Stomach (tissue), 9 donors: Measurements from ENCODE around the gene DMXL1. TPM values are rescaled to one million over a fixed set of nuclear protein-coding genes. Genes with fewer than 3 reads are reported as not detected.

Experiments
- DNase-seq, 2 donors: peaks; one replicate each; pipeline versions ENCODE4 v3.0.0 to v3.0.0-alpha.2; 2013 to 2019
- H3K27ac ChIP-seq, 5 donors: fragments of 200-600 bp in 4 of 5; sonication (generic) in 4 of 5; one replicate each; pipeline ENCODE4 v1.5.1; 2013 to 2019; ENCODE audit warnings: mild to moderate bottlenecking in 1 of 5, moderate library complexity in 1 of 5
- H3K27me3 ChIP-seq, 3 donors: fragments of 200-600 bp; sonication (generic); one replicate each; pipeline ENCODE4 v1.5.1; 2017 to 2019; ENCODE audit warnings: mixed run types in 1 of 3
- H3K36me3 ChIP-seq, 4 donors: fragments of 200-600 bp; sonication (generic); 1 replicate in 3 of 4; 2 replicates in 1 of 4; pipeline ENCODE4 v1.5.1; 2016 to 2019
- H3K4me1 ChIP-seq, 4 donors: fragments of 200-600 bp; sonication (generic); one replicate each; pipeline ENCODE4 v1.5.1; 2016 to 2019
- H3K4me3 ChIP-seq, 4 donors: fragments of 200-600 bp; sonication (generic) in 3 of 4; one replicate each; pipeline ENCODE4 v1.5.1; 2016 to 2019; ENCODE audit warnings: mild to moderate bottlenecking in 1 of 4
- H3K9me3 ChIP-seq, 4 donors: fragments of 200-600 bp; sonication (generic); one replicate each; pipeline ENCODE4 v1.5.1; 2016 to 2019
- CTCF ChIP-seq, 7 experiments: fragments of 450-650 bp in 4 of 7; fragments of 200-600 bp in 3 of 7; sonication (generic) in 3 of 7; IDR thresholded peaks; one replicate each; pipeline ENCODE4 v1.5.1; 2016 to 2019; ENCODE audit warnings: antibody characterized with exemption in 7 of 7, control low read depth in 2 of 7, mild to moderate bottlenecking in 1 of 7
- EP300 ChIP-seq: sonication (generic); formaldehyde crosslinking; IDR thresholded peaks from one replicate; pipeline ENCODE4 v1.6.1; 2017; ENCODE audit warnings: antibody characterized with exemption
- POLR2A ChIP-seq, 4 donors: fragments of 450-650 bp; IDR thresholded peaks; one replicate each; pipeline ENCODE4 v1.6.1; 2016; ENCODE audit warnings: antibody characterized with exemption in 4 of 4, control low read depth in 2 of 4, mild to moderate bottlenecking in 1 of 4, moderate library complexity in 1 of 4
- POLR2AphosphoS5 ChIP-seq, 3 donors: sonication (generic); formaldehyde crosslinking; IDR thresholded peaks; one replicate each; pipeline ENCODE4 v1.6.1; 2016; ENCODE audit warnings: antibody characterized with exemption in 3 of 3
- WGBS, 5 donors: extraction: QIAGEN DNeasy Blood & Tissue Kit in 3 of 5; methylation state at CpG; one replicate each; pipeline versions ENCODE4 v1.1.5 to v1.1.7; 2013 to 2018; 5-methylcytosine and 5-hydroxymethylcytosine counted together
- intact Hi-C: fragments of 100-400 bp; cut with DNase I; formaldehyde crosslinking; loops from one replicate; pipeline ENCODE4 v1.15.1; 2023; ENCODE audit warnings: low total_unique reads
- polyA plus RNA-seq, 3 donors: library from polyadenylated mRNA; stranded (reverse); fragments of 200-250 nt; gene quantifications; one replicate each; pipeline ENCODE4 v1.2.3, GENCODE V29; 2013
- total RNA-seq, 5 donors: library from RNA; depleted of rRNA; stranded (reverse); fragments of >200 nt; gene quantifications; one replicate each; pipeline versions ENCODE4 v1.1.0 to v1.2.3, GENCODE V29; 2014 to 2016
- donor health status: healthy with polysubstance abuse.
- donor health status: Bipolar disorder and iron deficiency.
- donor health status: healthy.

DMXL1 gene
- total and polyA plus RNA-seq, 8 donors: 6.0 to 164 (median 86.0) TPM

GRCh38 chr5:119276978-119277377 is 206.1 kb downstream of the DMXL1 start:
- no peak for DNase-seq
- Histone ChIP-seq H3K9me3 (no peaks in the 10 kb centered on the region), H3K4me3 (no peak overlapping the region), H3K36me3 (no peaks in the 10 kb centered on the region), H3K27me3 (no peaks in the 10 kb centered on the region), H3K4me1 (peaks cover 38 to 62% (median 44%) of the 10 kb centered on the region in 4 donors), H3K27ac (no peak overlapping the region)
- 87 to 93% (median 91%) methylated on average over 5 of the region's 5 CpGs for WGBS, 5 donors
- TF ChIP-seq POLR2A (IDR thresholded peaks at IDR 0.05): no peak
- no peak for TF ChIP-seq POLR2AphosphoS5 (IDR thresholded peaks at IDR 0.05)
- no peak for TF ChIP-seq EP300
- TF ChIP-seq CTCF (IDR thresholded peaks at IDR 0.05): no peak
- intact Hi-C loops: no loop called here

- 24 to 52% (median 36%) methylated on average over 1 of the region's 1 CpG for WGBS, 5 donors
- intact Hi-C loops: no loop called here
- H3K27me3 ChIP-seq: no peaks in the 10 kb centered on the region
- no peaks in the 10 kb centered on the region for H3K9me3 ChIP-seq
- no peak overlapping the region for H3K27ac ChIP-seq
- TF ChIP-seq POLR2A (IDR thresholded peaks at IDR 0.05) (no peak), EP300 (no peak), CTCF (IDR thresholded peaks at IDR 0.05) (no peak), POLR2AphosphoS5 (IDR thresholded peaks at IDR 0.05) (no peak)
- H3K4me1 ChIP-seq: peaks cover 18 to 55% (median 34%) of the 10 kb centered on the region in 4 donors
- no peak overlapping the region for H3K4me3 ChIP-seq
- no peaks in the 10 kb centered on the region for H3K36me3 ChIP-seq
- no peak for DNase-seq
Observed at GRCh38 chr5:119279093-119279492, 208.2 kb downstream of the DMXL1 start.

- peaks cover 15 to 55% (median 36%) of the 10 kb centered on the region in 4 donors for H3K4me1 ChIP-seq
- 63 to 81% (median 73%) methylated on average over 3 of the region's 3 CpGs for WGBS, 5 donors
- H3K4me3 ChIP-seq: no peak overlapping the region
- DNase-seq: no peak
- TF ChIP-seq POLR2A (IDR thresholded peaks at IDR 0.05) (no peak), EP300 (no peak), CTCF (IDR thresholded peaks at IDR 0.05) (no peak), POLR2AphosphoS5 (IDR thresholded peaks at IDR 0.05) (no peak)
- H3K27me3 ChIP-seq: no peaks in the 10 kb centered on the region
- H3K27ac ChIP-seq: no peak overlapping the region
- no peaks in the 10 kb centered on the region for H3K36me3 ChIP-seq
- no peaks in the 10 kb centered on the region for H3K9me3 ChIP-seq
- intact Hi-C loops: no loop called here
Observed at GRCh38 chr5:119280380-119280779, 209.5 kb downstream of the DMXL1 start.

- H3K36me3 ChIP-seq: no peaks in the 10 kb centered on the region
- peaks cover 18 to 64% (median 43%) of the 10 kb centered on the region in 4 donors for H3K4me1 ChIP-seq
- H3K27me3 ChIP-seq: no peaks in the 10 kb centered on the region
- no peak for DNase-seq
- intact Hi-C loops: no loop called here
- H3K27ac ChIP-seq: no peak overlapping the region
- TF ChIP-seq CTCF (IDR thresholded peaks at IDR 0.05): no peak
- no peak for TF ChIP-seq POLR2AphosphoS5 (IDR thresholded peaks at IDR 0.05)
- no peak for TF ChIP-seq POLR2A (IDR thresholded peaks at IDR 0.05)
- TF ChIP-seq EP300: no peak
- H3K4me3 ChIP-seq: no peak overlapping the region
- 84 to 93% (median 92%) methylated on average over 2 of the region's 2 CpGs for WGBS, 5 donors
- H3K9me3 ChIP-seq: no peaks in the 10 kb centered on the region
Observed at GRCh38 chr5:119282628-119283027, 211.7 kb downstream of the DMXL1 start.
